Fibroblast of mammary gland (primary cell): ENCODE results near the gene NPPB.

Source experiments
- DNase-seq: peaks from one replicate; pipeline ENCODE4 v3.0.0-alpha.2; 2010; ENCODE audit warnings: low read depth
- H3K4me3 ChIP-seq: 2 replicates; pipeline ENCODE4 v1.5.1; 2011; ENCODE audit warnings: low read depth, mild to moderate bottlenecking, low read length, moderate library complexity; ENCODE audit not compliant: control insufficient read depth
- CTCF ChIP-seq: conservative IDR thresholded peaks from 2 replicates; pipeline ENCODE4 v1.5.1; 2011; ENCODE audit warnings: low read depth, low read length, inconsistent platforms; ENCODE audit not compliant: control insufficient read depth, insufficient read depth

NPPB gene

GRCh38 chr1:11887666-11888007, 28.9 kb upstream of the NPPB start:
- TF ChIP-seq CTCF: no peak
- no peak for DNase-seq
- H3K4me3 ChIP-seq: no peak overlapping the region

- H3K4me3 ChIP-seq: no peak overlapping the region
These were observed 28.4 kb upstream of the NPPB start for GRCh38 chr1:11886986-11887665.

GRCh38 chr1:11885916-11886315, 27.2 kb upstream of the NPPB start:
- no peak for TF ChIP-seq CTCF
- no peak overlapping the region for H3K4me3 ChIP-seq
- DNase-seq: no peak

More at GRCh38 chr1:11886986-11887665, 28.4 kb upstream of the NPPB start:
- TF ChIP-seq CTCF: no peak
- no peak for DNase-seq

- no peak overlapping the region for H3K4me3 ChIP-seq
- no peak for DNase-seq
- no peak for TF ChIP-seq CTCF
These were observed 24.2 kb upstream of the NPPB start for GRCh38 chr1:11882814-11883538.

- TF ChIP-seq CTCF: no peak
- no peak overlapping the region for H3K4me3 ChIP-seq
- no peak for DNase-seq
These were observed 23.1 kb upstream of the NPPB start for GRCh38 chr1:11881749-11882441.

- no peak for TF ChIP-seq CTCF
- DNase-seq: no peak
- H3K4me3 ChIP-seq: no peak overlapping the region
These were observed 22.4 kb upstream of the NPPB start for GRCh38 chr1:11880911-11881748.
